GM18517 (cell line): ENCODE measurements around the gene KDM2A.

Experiments used
- ATAC-seq: cut with Tn5 transposase; IDR thresholded peaks from one replicate; pipeline ENCODE4 v1.9.1; 2021; ENCODE audit warnings: mild to moderate bottlenecking, moderate library complexity; ENCODE audit not compliant: unreplicated experiment

Gene KDM2A

GRCh38 chr11:67300256-67300755 is 181.2 kb downstream of the KDM2A start:
- ATAC-seq: no peak

DNA sequence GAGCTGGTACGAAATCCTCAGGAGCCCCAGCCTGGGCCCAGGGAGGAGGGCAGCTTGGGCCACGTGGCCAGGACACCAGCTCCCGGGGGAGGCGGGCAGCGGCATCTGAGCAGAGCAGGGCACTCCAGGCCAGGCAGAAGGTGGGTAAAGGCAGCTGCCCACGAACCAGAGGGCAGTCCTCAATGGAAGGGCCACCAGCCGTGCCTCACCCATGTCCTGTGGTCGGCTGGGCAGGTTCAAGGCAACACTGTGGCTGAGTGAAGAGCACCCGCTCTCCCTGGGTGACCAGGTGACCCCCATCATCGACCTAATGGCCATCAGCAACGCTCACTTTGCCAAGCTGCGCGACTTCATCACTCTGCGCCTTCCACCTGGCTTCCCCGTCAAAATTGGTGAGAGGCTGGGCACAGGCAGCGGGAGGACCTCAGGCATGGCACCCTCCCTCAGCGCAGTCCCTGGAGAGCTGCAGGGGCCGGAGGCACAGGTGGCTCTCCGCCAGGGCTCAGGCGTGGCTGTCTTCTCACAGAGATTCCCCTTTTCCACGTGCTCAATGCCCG is 181.8 kb downstream of the KDM2A start:
- no peak for ATAC-seq

DNA sequence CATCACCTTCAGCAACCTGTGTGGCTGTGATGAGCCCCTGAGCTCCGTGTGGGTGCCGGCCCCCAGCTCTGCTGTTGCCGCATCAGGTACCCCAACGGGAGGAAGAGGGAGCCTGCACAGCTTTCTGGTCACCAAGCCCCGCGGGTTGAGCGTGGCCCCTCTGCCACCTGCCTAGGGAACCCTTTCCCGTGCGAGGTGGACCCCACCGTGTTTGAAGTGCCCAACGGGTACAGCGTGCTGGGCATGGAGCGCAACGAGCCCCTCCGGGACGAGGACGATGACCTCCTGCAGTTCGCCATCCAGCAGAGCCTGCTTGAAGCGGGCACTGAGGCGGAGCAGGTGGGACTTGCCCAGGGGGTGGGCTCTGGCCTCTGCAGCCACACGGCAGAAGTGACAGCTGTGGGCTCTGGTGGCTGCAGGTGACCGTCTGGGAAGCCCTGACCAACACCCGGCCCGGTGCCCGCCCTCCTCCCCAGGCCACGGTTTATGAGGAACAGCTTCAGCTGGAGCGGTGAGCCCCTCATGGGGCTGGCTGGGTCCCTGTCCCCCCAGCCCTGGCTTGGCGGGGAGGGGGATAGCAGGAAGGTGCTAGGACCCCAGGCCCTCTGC is 182.4 kb downstream of the KDM2A start:
- ATAC-seq: no peak

DNA sequence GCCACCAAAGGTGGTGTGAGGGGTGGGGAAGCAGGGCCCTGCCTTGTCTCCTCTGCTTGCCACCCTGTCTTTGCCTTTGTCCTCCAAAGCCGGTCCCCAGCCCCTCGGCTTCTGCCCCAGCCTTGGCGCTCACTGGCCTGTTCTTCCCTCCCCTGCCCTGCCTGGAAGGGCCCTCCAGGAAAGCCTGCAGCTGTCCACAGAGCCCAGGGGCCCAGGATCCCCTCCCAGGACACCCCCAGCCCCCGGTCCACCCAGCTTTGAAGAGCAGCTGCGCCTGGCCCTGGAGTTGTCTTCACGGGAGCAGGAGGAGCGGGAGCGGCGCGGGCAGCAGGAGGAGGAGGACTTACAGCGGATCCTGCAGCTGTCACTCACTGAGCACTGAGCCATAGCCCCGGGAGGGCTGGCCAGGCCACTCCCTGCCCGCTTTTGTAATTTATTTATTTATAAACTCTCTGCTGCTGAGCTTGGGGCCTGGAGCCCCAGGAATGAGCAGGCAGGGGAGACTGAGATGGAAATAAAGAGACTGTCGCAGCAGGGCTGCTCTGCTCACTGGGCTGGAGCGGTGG is 183.0 kb downstream of the KDM2A start:
- no peak for ATAC-seq

GRCh38 chr11:67302571-67303131 is 183.6 kb downstream of the KDM2A start:
- ATAC-seq: no peak

- ATAC-seq: no peak
Observed at GRCh38 chr11:67303132-67303834, 184.2 kb downstream of the KDM2A start, which contains the start of gene SSH3. Gene SSH3, plus strand, starts transcription at chr11:67303530. Its CDS starts 96 bp downstream, at chr11:67303626.

GRCh38 chr11:67303835-67304411 is 184.9 kb downstream of the KDM2A start:
- no peak for ATAC-seq

DNA sequence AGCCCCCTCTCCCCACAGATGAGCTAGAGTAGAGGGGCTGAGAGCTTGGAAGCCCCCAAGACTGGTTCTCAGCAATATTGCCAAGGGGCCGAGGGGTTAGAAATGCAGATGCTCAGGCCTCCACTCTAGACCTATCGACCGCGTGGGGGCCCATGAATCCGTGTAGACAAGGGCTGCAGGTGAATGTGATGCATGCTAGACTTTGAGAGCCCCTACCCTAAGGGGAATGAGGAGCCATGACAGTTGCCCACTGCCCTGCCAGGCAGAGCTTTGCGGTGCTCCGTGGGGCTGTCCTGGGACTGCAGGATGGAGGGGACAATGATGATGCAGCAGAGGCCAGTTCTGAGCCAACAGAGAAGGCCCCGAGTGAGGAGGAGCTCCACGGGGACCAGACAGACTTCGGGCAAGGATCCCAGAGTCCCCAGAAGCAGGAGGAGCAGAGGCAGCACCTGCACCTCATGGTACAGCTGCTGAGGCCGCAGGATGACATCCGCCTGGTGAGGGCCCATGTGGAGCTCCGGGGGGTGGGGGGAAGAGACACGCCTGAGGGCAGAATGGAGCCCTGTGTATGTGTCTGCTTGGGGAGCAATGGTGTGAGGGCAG is 185.5 kb downstream of the KDM2A start:
- no peak for ATAC-seq

DNA sequence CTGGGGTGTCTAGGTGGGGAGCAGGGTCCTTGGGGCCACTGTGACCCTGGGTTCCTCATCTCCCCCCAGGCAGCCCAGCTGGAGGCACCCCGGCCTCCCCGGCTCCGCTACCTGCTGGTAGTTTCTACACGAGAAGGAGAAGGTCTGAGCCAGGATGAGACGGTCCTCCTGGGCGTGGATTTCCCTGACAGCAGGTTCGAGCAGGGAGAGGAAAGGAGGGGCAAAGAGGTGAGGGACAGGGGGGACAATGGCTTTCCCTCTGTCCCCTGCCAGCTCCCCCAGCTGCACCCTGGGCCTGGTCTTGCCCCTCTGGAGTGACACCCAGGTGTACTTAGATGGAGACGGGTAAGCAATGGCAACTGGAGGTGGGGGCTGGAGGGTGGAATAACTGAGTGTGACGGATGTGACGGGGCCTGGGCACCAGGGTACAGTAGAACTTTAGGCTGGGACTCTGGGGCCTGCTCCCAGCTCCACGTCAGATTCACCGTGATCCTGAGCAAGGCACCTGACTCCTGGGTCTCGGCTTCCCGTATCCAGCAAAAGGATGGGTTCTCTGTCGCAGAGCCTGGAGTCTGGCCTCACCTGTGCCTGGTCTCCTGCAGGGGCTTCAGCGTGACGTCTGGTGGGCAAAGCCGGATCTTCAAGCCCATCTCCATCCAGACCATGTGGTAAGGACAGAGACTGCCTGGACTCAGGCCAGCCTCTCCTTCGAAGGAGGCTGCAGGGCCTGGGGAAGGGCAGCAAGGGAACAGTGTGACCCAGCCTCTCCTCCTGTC is 187.9 kb downstream of the KDM2A start:
- no peak for ATAC-seq

DNA sequence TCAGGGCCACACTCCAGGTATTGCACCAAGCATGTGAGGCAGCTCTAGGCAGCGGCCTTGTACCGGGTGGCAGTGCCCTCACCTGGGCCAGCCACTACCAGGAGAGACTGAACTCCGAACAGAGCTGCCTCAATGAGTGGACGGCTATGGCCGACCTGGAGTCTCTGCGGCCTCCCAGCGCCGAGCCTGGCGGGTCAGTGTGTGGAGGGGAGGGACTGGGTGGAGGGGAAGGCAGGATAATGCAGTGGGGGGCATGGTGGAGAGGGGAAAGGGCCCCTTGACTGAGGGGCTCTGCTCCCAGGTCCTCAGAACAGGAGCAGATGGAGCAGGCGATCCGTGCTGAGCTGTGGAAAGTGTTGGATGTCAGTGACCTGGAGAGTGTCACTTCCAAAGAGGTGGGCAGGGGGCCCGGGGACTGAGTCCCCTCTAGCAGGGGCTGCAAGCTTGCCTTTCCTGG is 188.5 kb downstream of the KDM2A start:
- ATAC-seq: no peak
